T-helper 17 cell (primary cell): ENCODE data around the gene SEMA3E. TPM values are rescaled to one million over a fixed set of nuclear protein-coding genes. Genes with fewer than 3 reads are reported as not detected.

Source experiments
- ATAC-seq: fragments of 150-1000 bp; cut with Tn5 transposase; 2 replicates; pipeline ENCODE4 v1.10.0; 2021; ENCODE audit warnings: mild to moderate bottlenecking, moderate library complexity
- DNase-seq, 3 donors: peaks; one replicate each; pipeline versions ENCODE4 v3.0.0 to v3.0.0-alpha.2; 2020 to 2021
- H3K9me3 ChIP-seq: one replicate; pipeline ENCODE4 v1.7.0; 2013; ENCODE audit warnings: low read length, mild to moderate bottlenecking; ENCODE audit not compliant: control insufficient read depth, poor library complexity, severe bottlenecking
- H3K27ac Mint-ChIP-seq: one replicate; pipeline ENCODE4 v1.8.0; 2022; ENCODE audit warnings: mild to moderate bottlenecking, moderate library complexity, mixed read lengths
- H3K27me3 Mint-ChIP-seq: one replicate; pipeline ENCODE4 v1.8.0; 2022; ENCODE audit warnings: mixed read lengths
- H3K36me3 Mint-ChIP-seq: one replicate; pipeline ENCODE4 v1.8.0; 2022; ENCODE audit warnings: low read depth, mixed read lengths
- H3K4me1 Mint-ChIP-seq: one replicate; pipeline ENCODE4 v1.8.0; 2022; ENCODE audit warnings: mild to moderate bottlenecking, mixed read lengths
- H3K4me3 Mint-ChIP-seq: one replicate; pipeline ENCODE4 v1.8.0; 2022; ENCODE audit warnings: mild to moderate bottlenecking, moderate library complexity, mixed read lengths
- total RNA-seq, 4 donors: library from RNA in 2 of 4; stranded (reverse) in 2 of 4; gene quantifications; one replicate each; pipeline ENCODE4 v1.2.3 and lab custom pipeline; 2022 to 2026

The SEMA3E gene
- total RNA-seq, 2 donors from 2014 or later, result not detected

DNA sequence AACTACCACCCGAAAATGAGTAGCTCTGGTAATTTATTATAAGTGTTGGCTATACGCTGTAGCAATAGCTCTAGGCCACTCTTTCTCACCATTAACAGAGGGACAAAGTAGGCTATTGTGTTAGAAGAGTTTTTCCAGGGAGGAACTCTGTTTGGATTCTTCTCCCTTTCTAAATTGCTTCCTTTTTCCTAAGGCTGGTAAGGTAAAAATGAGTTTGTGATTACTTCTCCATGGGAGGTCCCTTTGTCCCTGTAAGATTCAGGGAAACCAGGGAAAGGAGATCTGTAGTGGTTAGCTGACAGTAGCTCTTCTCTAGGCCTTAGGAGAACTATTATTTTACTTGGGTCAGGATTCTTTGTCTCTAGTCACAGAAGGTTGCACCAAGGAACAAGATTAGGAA is 23.2 kb upstream of the SEMA3E start:
- no peaks in the 10 kb centered on the region for H3K27me3 Mint-ChIP-seq
- DNase-seq (no peak), ATAC-seq (no peak)
- H3K27ac Mint-ChIP-seq, result no peak overlapping the region
- H3K4me1 Mint-ChIP-seq, result no peaks in the 10 kb centered on the region
- H3K4me3 Mint-ChIP-seq, result no peak overlapping the region
- H3K9me3 ChIP-seq, result no peaks in the 10 kb centered on the region
- no peaks in the 10 kb centered on the region for H3K36me3 Mint-ChIP-seq

DNA sequence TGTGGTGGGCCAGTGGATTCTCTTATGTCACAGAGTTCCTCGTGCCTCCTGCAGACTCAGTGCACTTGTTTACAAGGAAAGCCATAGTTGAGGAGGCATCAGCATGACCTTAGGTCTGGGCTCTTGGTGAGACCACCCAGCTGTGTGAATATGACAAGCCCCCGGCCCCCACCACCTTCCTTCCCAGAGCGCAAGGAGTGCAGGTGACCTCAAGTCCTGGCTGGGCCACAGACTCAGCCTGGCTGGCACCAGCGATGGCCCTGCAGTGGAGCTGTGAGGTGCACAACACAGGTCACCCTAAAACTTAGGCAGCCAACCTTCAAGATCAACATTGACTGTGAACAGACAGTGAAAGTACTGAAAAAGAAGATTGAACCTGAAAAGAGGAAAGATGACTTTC is 14.2 kb upstream of the SEMA3E start:
- H3K9me3 ChIP-seq, result no peaks in the 10 kb centered on the region
- Mint-ChIP-seq H3K27me3 (no peaks in the 10 kb centered on the region), H3K4me1 (no peaks in the 10 kb centered on the region), H3K4me3 (no peak overlapping the region), H3K36me3 (no peaks in the 10 kb centered on the region), H3K27ac (no peak overlapping the region)
- ATAC-seq (no peak), DNase-seq (no peak)

DNA sequence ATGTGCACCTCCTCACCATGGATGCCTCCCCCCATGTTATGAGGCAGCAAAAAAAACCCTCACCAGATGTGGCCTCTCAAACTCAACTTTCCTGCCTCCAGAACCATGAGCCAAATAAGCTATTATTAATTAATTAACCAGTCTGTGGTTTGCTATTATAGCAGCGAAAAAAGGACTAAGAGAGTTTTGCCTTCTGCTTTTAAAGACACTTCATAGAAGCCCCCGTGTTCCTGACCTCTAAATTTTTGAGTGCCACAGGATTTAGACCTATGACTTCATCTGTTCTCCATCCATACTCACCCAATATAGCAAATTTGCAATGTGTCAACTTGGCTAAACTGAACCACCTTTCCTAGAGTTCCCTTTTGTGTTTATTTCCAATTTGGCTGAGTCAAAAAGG is 9.2 kb upstream of the SEMA3E start:
- Mint-ChIP-seq H3K27ac (no peak overlapping the region), H3K4me3 (no peak overlapping the region), H3K36me3 (no peaks in the 10 kb centered on the region), H3K4me1 (no peaks in the 10 kb centered on the region), H3K27me3 (no peaks in the 10 kb centered on the region)
- no peak for DNase-seq
- H3K9me3 ChIP-seq, result no peaks in the 10 kb centered on the region
- ATAC-seq, result no peak

DNA sequence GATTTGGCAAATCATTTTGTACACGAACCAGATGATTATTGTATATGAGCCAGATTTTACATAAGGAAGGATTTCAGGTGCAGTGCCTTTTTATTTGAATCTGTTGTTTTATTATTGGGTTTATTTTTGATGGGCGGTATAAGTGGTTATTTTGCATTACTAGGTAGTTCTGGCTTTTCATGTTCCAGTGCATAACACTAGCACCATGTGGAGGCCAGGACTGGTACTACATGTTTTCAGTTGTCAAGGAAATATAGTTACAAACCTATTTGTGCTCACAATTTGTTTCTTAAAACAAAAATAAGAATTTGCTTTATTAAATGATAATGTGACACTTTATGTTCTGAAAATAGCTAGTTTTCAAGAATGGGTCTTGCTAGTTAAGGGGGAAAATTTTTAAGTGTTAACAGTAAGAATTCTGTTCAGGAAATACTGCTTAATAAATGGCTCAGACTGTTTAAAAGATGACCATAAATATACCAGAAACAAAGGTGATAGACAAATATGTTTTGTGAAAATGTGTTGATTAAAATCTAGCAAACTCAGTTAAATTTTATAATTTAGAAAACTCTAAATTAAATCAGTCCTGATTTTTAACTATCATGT is 7.1 kb upstream of the SEMA3E start:
- no peak for DNase-seq
- ATAC-seq, result no peak
- H3K36me3 Mint-ChIP-seq, result no peaks in the 10 kb centered on the region
- H3K4me1 Mint-ChIP-seq, result no peaks in the 10 kb centered on the region
- no peak overlapping the region for H3K4me3 Mint-ChIP-seq
- H3K27me3 Mint-ChIP-seq, result no peaks in the 10 kb centered on the region
- no peaks in the 10 kb centered on the region for H3K9me3 ChIP-seq
- no peak overlapping the region for H3K27ac Mint-ChIP-seq

DNA sequence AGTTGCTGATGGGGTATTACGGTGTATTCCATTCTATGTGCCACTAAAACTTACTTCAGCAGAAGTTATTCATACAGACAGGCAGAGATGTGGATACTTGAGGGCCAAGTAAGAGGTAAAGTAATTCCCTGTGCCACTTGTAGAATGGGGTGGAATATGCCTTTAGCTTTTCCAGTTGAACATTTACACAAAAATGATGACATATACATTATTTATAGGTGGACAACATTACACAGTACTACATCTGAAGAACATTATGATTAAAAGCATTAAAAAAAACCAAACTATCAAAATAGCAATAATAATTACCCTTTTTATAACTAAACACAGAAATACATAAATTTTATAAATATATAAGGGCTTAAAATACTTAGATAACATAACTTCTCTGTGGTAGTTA is 3.5 kb upstream of the SEMA3E start:
- Mint-ChIP-seq H3K4me1 (no peaks in the 10 kb centered on the region), H3K36me3 (no peaks in the 10 kb centered on the region), H3K27me3 (no peaks in the 10 kb centered on the region), H3K27ac (no peak overlapping the region), H3K4me3 (no peak overlapping the region)
- H3K9me3 ChIP-seq, result no peaks in the 10 kb centered on the region
- DNase-seq (no peak), ATAC-seq (no peak)

DNA sequence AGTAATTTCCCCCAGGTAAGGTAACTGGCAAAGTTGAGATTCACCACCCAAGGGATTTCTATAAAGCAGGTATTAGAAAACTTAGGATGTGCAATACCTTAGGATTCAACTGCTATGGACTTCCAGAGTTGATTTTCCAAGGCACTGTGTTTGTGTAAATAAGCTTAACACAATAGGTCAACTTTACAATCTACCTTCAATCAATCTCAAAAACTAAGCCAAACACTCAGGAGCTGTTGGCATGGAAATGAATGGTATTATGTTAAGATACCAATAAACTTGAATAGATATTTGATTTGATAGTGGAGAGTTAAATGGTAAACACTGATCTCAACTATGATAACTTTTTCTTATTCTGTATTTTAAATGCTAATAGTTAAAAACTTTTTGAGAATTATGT is 762 bp upstream of the SEMA3E start:
- H3K9me3 ChIP-seq, result no peaks in the 10 kb centered on the region
- no peak for ATAC-seq
- H3K27ac Mint-ChIP-seq, result no peak overlapping the region
- H3K4me3 Mint-ChIP-seq, result no peak overlapping the region
- no peak for DNase-seq
- H3K36me3 Mint-ChIP-seq, result no peaks in the 10 kb centered on the region
- H3K4me1 Mint-ChIP-seq, result no peaks in the 10 kb centered on the region
- H3K27me3 Mint-ChIP-seq, result no peaks in the 10 kb centered on the region

DNA sequence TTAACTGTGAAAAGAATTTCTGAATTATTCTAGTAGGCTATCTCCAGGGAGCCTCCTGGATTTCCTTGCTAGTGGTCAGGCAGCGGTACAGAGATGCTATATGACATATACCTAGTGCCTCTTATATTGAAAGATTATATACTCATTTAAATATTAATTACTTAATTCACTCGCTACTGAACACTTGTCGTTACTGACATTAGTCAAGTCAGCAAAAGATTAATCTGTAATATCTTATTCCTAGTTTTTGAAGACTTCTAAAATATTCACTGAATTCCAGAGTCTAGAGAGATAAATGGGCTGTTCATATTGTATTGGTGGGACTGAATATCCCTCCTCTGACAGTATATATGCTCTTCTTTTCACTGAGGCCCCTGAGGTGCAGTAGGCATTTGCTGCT is 2.9 kb downstream of the SEMA3E start:
- H3K9me3 ChIP-seq, result no peaks in the 10 kb centered on the region
- Mint-ChIP-seq H3K4me1 (no peaks in the 10 kb centered on the region), H3K27ac (no peak overlapping the region), H3K27me3 (no peaks in the 10 kb centered on the region), H3K4me3 (no peak overlapping the region), H3K36me3 (no peaks in the 10 kb centered on the region)
- DNase-seq (no peak), ATAC-seq (no peak)

DNA sequence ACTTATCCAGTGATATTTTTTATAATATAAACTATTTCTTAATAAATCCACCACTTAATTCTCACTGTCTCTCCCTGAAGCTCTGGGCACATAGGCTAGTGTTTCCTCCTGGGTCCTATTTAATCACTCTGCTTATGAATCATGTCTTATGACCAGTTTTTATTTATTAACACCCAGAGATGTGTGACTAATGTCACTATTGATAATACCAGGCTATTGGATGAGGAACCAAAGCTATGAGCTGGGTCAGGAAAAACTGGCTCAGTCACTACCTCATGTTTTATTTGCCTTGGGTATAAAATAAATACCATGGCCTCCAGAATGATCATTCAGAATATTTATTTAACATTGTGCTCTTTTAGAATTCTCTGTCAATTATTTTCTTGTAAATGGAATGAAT is 5.2 kb downstream of the SEMA3E start:
- no peaks in the 10 kb centered on the region for H3K36me3 Mint-ChIP-seq
- no peak for ATAC-seq
- no peaks in the 10 kb centered on the region for H3K9me3 ChIP-seq
- no peak for DNase-seq
- no peak overlapping the region for H3K27ac Mint-ChIP-seq
- no peak overlapping the region for H3K4me3 Mint-ChIP-seq
- H3K4me1 Mint-ChIP-seq, result no peaks in the 10 kb centered on the region
- H3K27me3 Mint-ChIP-seq, result no peaks in the 10 kb centered on the region

DNA sequence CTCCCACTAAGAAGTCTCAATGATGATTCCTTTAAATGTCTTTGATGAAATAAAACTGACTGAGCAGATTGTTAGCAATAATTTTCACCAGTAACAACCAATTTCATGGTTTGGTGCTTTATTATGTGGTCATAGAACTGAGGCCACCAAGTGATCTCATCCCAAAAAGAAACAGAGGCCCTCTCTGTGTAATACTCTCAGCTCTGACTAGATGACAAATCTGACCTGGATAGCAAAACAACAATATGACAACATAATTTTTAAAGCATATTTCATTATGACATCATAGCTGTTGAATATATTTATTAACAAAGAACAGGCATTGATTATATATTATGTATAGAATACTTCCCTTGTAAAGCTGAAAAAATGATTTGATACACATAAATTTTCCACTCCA is 5.9 kb downstream of the SEMA3E start:
- H3K4me3 Mint-ChIP-seq, result no peak overlapping the region
- H3K36me3 Mint-ChIP-seq, result no peaks in the 10 kb centered on the region
- no peaks in the 10 kb centered on the region for H3K27me3 Mint-ChIP-seq
- no peaks in the 10 kb centered on the region for H3K9me3 ChIP-seq
- no peak for DNase-seq
- H3K4me1 Mint-ChIP-seq, result no peaks in the 10 kb centered on the region
- ATAC-seq, result no peak
- H3K27ac Mint-ChIP-seq, result no peak overlapping the region

DNA sequence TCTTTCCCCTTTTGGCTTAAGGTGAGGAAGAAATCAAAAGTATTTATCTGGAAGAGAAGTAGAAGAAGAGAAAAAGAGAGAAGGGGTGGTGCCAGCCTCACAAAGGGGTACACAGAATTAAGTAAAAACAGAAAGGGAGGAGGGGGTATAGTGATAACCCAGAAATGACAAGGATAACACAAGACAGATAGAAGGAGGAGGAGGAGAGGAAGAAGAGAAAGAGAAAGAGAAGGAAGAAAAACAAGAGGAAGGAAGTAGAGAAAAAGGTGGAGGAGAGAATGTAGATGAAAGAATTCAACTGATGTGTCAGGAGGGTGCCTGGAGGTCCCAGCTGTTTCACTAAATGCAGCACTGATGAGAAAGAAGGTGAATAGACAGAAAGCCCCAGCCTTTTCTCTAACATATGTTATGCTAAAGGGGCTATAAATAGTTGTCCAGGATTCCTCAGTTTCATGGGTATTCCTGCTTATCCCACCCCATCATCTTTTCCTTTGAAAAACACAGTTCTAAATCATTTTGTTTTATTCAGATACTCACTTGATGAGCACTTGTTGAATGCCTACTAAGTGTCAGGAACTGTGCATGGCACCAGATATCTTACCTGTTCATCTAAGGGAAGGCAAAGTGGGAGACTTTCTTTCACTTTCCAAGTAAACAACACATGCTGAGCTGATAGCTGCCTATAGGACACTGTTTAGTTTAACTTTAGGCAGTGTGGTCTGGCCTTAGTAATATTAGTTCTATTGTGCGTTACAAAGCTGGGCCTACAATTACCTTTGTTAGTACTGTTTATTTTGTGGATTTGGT is 8.0 kb downstream of the SEMA3E start:
- Mint-ChIP-seq H3K4me1 (no peaks in the 10 kb centered on the region), H3K27me3 (no peaks in the 10 kb centered on the region), H3K36me3 (no peaks in the 10 kb centered on the region), H3K4me3 (no peak overlapping the region), H3K27ac (no peak overlapping the region)
- ATAC-seq (no peak), DNase-seq (no peak)
- no peaks in the 10 kb centered on the region for H3K9me3 ChIP-seq

DNA sequence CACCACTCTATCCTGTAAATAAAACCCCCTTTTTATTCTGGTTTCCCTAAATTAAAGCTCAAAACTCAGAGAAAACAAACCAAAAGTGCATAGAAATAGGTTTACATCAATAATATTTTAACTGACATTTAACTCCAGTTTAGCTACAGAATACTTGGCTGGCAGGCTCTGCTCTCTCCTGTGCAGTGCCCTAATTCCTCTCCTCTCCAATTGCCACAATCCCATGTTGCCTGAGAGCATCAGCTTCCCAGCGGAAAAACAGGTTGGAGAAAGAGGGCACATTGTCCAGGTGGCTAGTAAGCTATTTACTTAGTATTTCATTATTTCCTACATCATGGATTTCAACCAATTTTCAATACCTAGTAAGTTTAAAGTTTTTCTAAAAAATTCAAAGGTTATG is 8.7 kb downstream of the SEMA3E start:
- H3K27ac Mint-ChIP-seq, result no peak overlapping the region
- H3K27me3 Mint-ChIP-seq, result no peaks in the 10 kb centered on the region
- DNase-seq (no peak), ATAC-seq (no peak)
- H3K4me1 Mint-ChIP-seq, result no peaks in the 10 kb centered on the region
- no peaks in the 10 kb centered on the region for H3K9me3 ChIP-seq
- no peak overlapping the region for H3K4me3 Mint-ChIP-seq
- no peaks in the 10 kb centered on the region for H3K36me3 Mint-ChIP-seq

DNA sequence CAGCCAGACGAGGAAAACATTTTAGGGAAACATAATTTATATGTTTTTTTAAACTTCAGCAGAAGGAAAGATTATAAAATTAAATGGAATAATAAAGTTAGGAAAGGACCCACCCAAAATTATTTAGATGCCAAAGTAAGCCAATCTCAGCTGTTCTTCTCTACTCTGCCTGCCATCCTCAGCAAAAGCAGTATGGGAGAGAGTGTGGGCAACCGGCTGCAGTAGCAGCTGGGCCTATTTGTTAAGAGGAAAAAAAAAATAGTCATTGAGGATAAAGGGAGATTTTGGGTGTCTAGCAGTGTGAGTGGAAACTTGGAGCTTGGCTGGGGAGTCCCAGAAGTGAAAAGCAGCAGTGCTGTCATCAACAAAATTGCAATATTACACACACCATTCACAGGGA is 15.4 kb downstream of the SEMA3E start:
- no peaks in the 10 kb centered on the region for H3K36me3 Mint-ChIP-seq
- no peaks in the 10 kb centered on the region for H3K4me1 Mint-ChIP-seq
- DNase-seq (no peak), ATAC-seq (no peak)
- no peak overlapping the region for H3K27ac Mint-ChIP-seq
- H3K27me3 Mint-ChIP-seq, result no peaks in the 10 kb centered on the region
- no peaks in the 10 kb centered on the region for H3K9me3 ChIP-seq
- no peak overlapping the region for H3K4me3 Mint-ChIP-seq

DNA sequence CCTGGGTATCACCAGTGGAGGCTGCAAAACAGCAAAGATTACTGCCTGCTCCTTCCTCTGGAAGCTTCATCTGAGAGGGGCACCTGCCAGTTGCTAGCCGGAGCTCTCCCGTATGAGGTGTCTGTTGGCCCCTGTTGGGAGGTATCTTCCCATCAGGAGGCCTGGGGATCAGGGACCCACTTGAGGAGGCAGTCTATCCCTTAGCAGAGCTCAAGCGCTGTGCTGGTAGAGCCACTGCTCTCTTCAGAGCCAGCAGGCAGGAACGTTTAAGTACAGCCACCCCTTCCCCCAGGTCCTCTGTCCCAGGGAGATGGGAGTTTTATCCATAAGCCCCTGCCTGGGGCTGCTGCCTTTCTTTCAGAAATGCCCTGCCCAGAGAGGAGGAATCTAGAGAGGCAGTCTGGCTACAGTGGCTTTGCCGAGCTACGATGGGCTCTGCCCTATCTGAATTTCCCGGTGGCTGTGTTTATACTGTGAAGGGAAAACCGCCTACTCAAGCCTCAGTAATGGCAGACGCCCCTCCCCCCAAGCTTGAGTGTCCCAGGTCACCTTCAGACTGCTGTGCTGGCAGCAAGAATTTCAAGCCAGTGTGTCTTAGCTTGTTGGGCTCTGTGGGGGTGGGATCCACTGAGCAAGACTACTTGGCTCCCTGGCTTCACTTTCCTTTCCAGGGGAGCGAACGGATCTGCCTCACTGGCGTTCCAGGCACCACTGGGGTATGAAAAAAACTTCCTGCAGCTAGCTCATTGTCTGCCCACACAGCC is 19.6 kb downstream of the SEMA3E start:
- Mint-ChIP-seq H3K4me1 (no peaks in the 10 kb centered on the region), H3K4me3 (no peak overlapping the region), H3K27me3 (no peaks in the 10 kb centered on the region), H3K27ac (no peak overlapping the region), H3K36me3 (no peaks in the 10 kb centered on the region)
- no peak for ATAC-seq
- H3K9me3 ChIP-seq, result no peaks in the 10 kb centered on the region
- no peak for DNase-seq
